ENCODE measurements around the gene DTNBP1.

GRCh38 chr6:15569035-15569995, 93.5 kb downstream of the DTNBP1 start:
- TF ChIP-seq CBX5 (IDR thresholded peaks at IDR 0.05; ENCODE audit: low read depth, low read length) (no peak), CTCF (IDR thresholded peaks at IDR 0.05; ENCODE audit: control extremely low read depth in 1 of 3, insufficient read depth in 1 of 3, low read depth in 1 of 3, low read length in 3 of 3) (no peak), RAD21 (IDR thresholded peaks at IDR 0.05 in 1 of 2, conservative IDR thresholded peaks at IDR 0.05 in 1 of 2; ENCODE audit: low read depth in 2 of 2, low read length in 2 of 2) (no peak), FOSL1 (IDR thresholded peaks at IDR 0.05; ENCODE audit: insufficient read depth, low read depth, low read length) (no peak), RFX5 (IDR thresholded peaks at IDR 0.05; ENCODE audit: borderline replicate concordance, low read depth, low read length) (no peak), EP300 (IDR thresholded peaks at IDR 0.05; ENCODE audit: borderline replicate concordance in 1 of 2, low read depth in 2 of 2, low read length in 2 of 2) (no peak)
